BJ (cell line): Measurements from ENCODE around the gene PIANP. TPM values are rescaled to one million over a fixed set of nuclear protein-coding genes. Genes with fewer than 3 reads are reported as not detected.
A peak's percentile ranks its signal among the peaks of the same experiment; 100 is the strongest.
"Not testable (repeated sequence)": the region's sequence is repeated elsewhere in the genome, so short reads cannot be mapped to it uniquely, and the experiment has no call there.

ENCODE experiments used
- CTCF ChIA-PET: fragments of 350-600 bp; formaldehyde crosslinking; extraction: SDS; loops from one replicate; lab custom pipeline; 2021; ENCODE audit warnings: antibody characterized with exemption, inconsistent platforms; lab: Yijun Ruan, JAX
- POLR2A ChIA-PET: fragments of 300-600 bp; sonication (Branson Sonifier 250); formaldehyde crosslinking; extraction: SDS; loops from one replicate; lab custom pipeline; 2021; ENCODE audit warnings: antibody characterized with exemption; lab: Charles Lee
- DNase-seq: peaks from one replicate; pipeline ENCODE4 v3.0.0-alpha.2; 2011; ENCODE audit warnings: low read depth
- H3K27me3 ChIP-seq: 2 replicates; pipeline ENCODE4 v1.6.0; 2011; ENCODE audit warnings: low read length; ENCODE audit not compliant: control insufficient read depth, insufficient read depth
- H3K36me3 ChIP-seq: 2 replicates; pipeline ENCODE4 v1.5.1; 2011; ENCODE audit warnings: low read length; ENCODE audit not compliant: control insufficient read depth, insufficient read depth
- H3K4me3 ChIP-seq: 2 replicates; pipeline ENCODE4 v1.5.1; 2011; ENCODE audit warnings: low read depth, mild to moderate bottlenecking, control low read depth, low read length
- CTCF ChIP-seq: IDR thresholded peaks from 2 replicates; pipeline ENCODE4 v1.5.1; 2011; ENCODE audit warnings: low read depth, mild to moderate bottlenecking, control low read depth, inconsistent platforms, low read length, moderate library complexity; ENCODE audit not compliant: insufficient read depth
- polyA minus RNA-seq: library from RNA; depleted of rRNA, polyadenylated mRNA; stranded (reverse); fragments of >200 nt; gene quantifications from 2 replicates; pipeline ENCODE4 v1.2.3, GENCODE V29; 2011; rRNA and poly(A)+ RNA removed
- polyA plus RNA-seq: library from polyadenylated mRNA; depleted of rRNA; stranded (reverse); fragments of >200 nt; gene quantifications from 2 replicates; pipeline ENCODE4 v1.2.3, GENCODE V29; 2011; rRNA removed

Gene PIANP, protein sequence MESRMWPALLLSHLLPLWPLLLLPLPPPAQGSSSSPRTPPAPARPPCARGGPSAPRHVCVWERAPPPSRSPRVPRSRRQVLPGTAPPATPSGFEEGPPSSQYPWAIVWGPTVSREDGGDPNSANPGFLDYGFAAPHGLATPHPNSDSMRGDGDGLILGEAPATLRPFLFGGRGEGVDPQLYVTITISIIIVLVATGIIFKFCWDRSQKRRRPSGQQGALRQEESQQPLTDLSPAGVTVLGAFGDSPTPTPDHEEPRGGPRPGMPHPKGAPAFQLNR
- polyA plus RNA-seq (0.44 and 0.59 TPM in 2 replicates), polyA minus RNA-seq (0.24 and 1.3 TPM in 2 replicates)

DNA sequence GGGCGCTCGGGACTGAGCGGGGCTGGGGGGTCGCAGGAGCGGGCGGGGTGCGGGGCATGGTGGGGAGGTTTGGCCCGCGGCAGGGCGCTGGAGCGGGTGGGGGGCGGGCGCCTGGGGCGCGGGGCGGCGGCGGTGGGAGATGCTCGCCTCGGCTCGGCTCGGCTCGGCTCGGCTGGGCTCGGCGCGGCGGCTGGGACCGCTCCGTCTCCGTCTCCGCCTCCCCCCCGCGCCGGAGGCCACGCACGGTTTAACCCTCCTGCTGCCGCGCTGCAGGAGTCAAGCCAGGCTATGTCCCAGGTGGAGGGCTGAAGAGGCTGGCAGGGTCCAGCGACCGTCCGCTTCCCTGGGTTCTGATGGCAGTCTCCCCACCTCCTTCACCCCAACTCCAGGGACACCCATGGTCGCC is at the start of gene PIANP:
TSS of gene PIANP (minus strand) at position 170 of the 406 bp plus-strand sequence. CDS start 2,754 bp downstream, outside the sequence.
- TF ChIP-seq CTCF: no peak
- POLR2A ChIA-PET: no interaction called here
- no peak for DNase-seq
- Histone ChIP-seq H3K36me3 (no peaks in the 10 kb centered on the region), H3K27me3 (peaks cover 7% of the 10 kb centered on the region; the same call in 1 of the 2 replicates), H3K4me3 (peak within 1 kb of the TSS; percentile 64)
- CTCF ChIA-PET: no interaction called here

GRCh38 chr12:6748761-6749160 is 48.1 kb upstream of the PIANP start:
- POLR2A ChIA-PET: no interaction called here
- CTCF ChIA-PET: interaction anchor here (1.1 kb wide), 1 partner anchor 30 kb away, joined by 3 read pairs; no protein-coding TSS in a partner anchor

GRCh38 chr12:6747216-6747615 is 46.6 kb upstream of the PIANP start:
- CTCF ChIA-PET: interaction anchor here (0.8 to 1.5 kb wide), 3 partner anchors 19 to 101 kb away, joined by 3 to 4 read pairs (median 3); partner anchors contain the start of gene PTMS
- POLR2A ChIA-PET: interaction anchor here (0.9 kb wide), 1 partner anchor 134 kb away, joined by 3 read pairs; no protein-coding TSS in a partner anchor
- no peaks in the 10 kb centered on the region for H3K27me3 ChIP-seq
- no peak for DNase-seq
- H3K4me3 ChIP-seq: no peak overlapping the region
- peaks cover 44% of the 10 kb centered on the region for H3K36me3 ChIP-seq
- TF ChIP-seq CTCF: no peak

More at GRCh38 chr12:6748761-6749160, 48.1 kb upstream of the PIANP start:
- H3K36me3 ChIP-seq: peaks cover 44% of the 10 kb centered on the region
- no peaks in the 10 kb centered on the region for H3K27me3 ChIP-seq
- DNase-seq: no peak
- no peak for TF ChIP-seq CTCF
- H3K4me3 ChIP-seq: no peak overlapping the region

GRCh38 chr12:6745741-6746525 is 45.3 kb upstream of the PIANP start:
- Histone ChIP-seq H3K27me3 (no peaks in the 10 kb centered on the region), H3K36me3 (peaks cover 37% of the 10 kb centered on the region), H3K4me3 (no peak overlapping the region)
- TF ChIP-seq CTCF: no peak
- DNase-seq: no peak
- CTCF ChIA-PET: interaction anchor here (1.5 to 3.7 kb wide), 2 partner anchors 7 to 33 kb away, joined by 3 to 23 read pairs; partner anchors contain the start of gene MLF2
- POLR2A ChIA-PET: no interaction called here

GRCh38 chr12:6743300-6743699 is 42.7 kb upstream of the PIANP start:
- peaks cover 16% of the 10 kb centered on the region for H3K36me3 ChIP-seq
- H3K27me3 ChIP-seq, DNase-seq, H3K4me3 ChIP-seq, POLR2A ChIA-PET: not testable (repeated sequence)
- CTCF ChIA-PET: interaction anchor here (3.7 kb wide), 1 partner anchor 10 kb away, joined by 23 read pairs; the partner anchor contains the start of gene MLF2
